ENCODE data around the gene MYH7. TPM values are rescaled to one million over a fixed set of nuclear protein-coding genes. Genes with fewer than 3 reads are reported as not detected.

Gene MYH7
- total and polyA plus RNA-seq, 4 donors: 0.02 to 0.42 (median 0.04) TPM

DNA sequence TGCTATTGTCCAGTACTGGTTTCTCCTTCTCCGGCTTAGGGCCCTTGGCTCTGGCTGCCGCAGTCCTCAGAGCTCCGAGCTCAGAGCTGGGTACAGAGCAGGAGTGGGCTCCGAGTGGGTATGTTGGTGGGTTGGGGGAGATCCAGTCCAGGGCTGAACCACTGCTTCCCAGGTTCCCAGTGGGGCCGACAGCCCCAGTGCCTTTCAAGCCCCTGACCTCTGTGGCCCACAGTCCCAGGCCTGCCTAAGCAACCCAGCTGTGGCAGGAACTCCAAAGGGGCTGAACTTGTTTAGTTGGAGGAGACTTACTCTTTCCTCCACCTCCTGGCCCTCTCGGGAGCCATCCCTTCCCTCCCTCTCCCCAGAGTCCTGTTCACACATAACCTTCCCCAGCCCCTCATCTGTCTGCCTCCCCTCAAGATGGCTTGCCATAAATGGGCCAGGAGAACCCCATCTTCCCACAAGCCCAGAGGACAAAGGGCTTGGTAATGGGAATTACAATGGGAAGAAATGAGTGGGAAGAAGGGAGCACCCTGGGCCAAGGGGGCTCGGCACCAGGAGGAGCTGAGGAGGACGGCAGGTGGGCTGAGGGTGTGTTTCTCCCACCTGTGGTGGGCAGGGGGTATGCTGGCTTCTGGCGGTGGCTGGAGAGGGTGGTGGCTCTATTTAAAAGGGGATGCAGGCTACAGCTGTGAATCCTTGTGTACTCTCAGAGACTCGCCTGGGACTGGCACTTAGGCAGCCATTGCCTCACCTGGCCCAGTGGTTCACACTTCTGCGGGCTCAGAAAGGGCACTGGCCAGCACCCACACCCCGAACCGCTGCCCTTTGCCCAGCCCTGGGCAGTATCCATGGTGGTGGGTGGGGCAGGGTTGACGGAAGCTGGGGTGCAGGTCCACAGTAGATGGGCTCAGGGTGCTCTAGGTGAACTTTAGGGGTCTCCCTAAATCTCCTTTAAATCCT is 23.6 kb downstream of the MYH7 start:
- no peak for DNase-seq (ENCODE audit: low spot score)
- Histone ChIP-seq H3K27ac (ENCODE audit: low read depth in 1 of 2, low read length in 2 of 2) (no peak overlapping the region), H3K36me3 (ENCODE audit: control insufficient read depth in 4 of 4, insufficient read depth in 3 of 4, low read depth in 1 of 4, low read length in 3 of 4) (no peaks in the 10 kb centered on the region), H3K4me1 (ENCODE audit: control insufficient read depth in 4 of 4, insufficient read depth in 4 of 4, low read length in 3 of 4) (no peaks in the 10 kb centered on the region), H3K9ac (ENCODE audit: low read depth in 1 of 2, low read length in 2 of 2) (no peak overlapping the region), H3K27me3 (ENCODE audit: control insufficient read depth in 4 of 4, insufficient read depth in 4 of 4, low read length in 3 of 4) (peaks cover 0 to 5% (median 2%) of the 10 kb centered on the region in 4 donors), H3K9me3 (ENCODE audit: control insufficient read depth in 4 of 4, low read length in 3 of 4) (no peaks in the 10 kb centered on the region), H3K4me3 (ENCODE audit: low read depth in 1 of 3, low read length in 3 of 3) (no peak overlapping the region)
- TF ChIP-seq EGR1 (IDR thresholded peaks at IDR 0.05; ENCODE audit: low read depth in 2 of 2) (no peak), GABPA (IDR thresholded peaks at IDR 0.05 in 1 of 2, conservative IDR thresholded peaks at IDR 0.05 in 1 of 2) (no peak), SP1 (IDR thresholded peaks at IDR 0.05) (no peak), FOXA1 (IDR thresholded peaks at IDR 0.05) (no peak), TAF1 (conservative IDR thresholded peaks at IDR 0.05) (no peak), REST (IDR thresholded peaks at IDR 0.05) (no peak), FOXA2 (IDR thresholded peaks at IDR 0.05) (no peak), JUND (IDR thresholded peaks at IDR 0.05) (no peak), YY1 (IDR thresholded peaks at IDR 0.05) (no peak), RXRA (IDR thresholded peaks at IDR 0.05) (no peak), NR2F2 (IDR thresholded peaks at IDR 0.05) (no peak), RAD21 (IDR thresholded peaks at IDR 0.05) (no peak), HNF4G (IDR thresholded peaks at IDR 0.05) (no peak), HNF4A (conservative IDR thresholded peaks at IDR 0.05) (no peak), MAX (IDR thresholded peaks at IDR 0.05) (no peak)
- TF ChIP-seq, protein P1, sequence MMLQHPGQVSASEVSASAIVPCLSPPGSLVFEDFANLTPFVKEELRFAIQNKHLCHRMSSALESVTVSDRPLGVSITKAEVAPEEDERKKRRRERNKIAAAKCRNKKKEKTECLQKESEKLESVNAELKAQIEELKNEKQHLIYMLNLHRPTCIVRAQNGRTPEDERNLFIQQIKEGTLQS (IDR thresholded peaks at IDR 0.05): no peak
- TF ChIP-seq, protein P2, sequence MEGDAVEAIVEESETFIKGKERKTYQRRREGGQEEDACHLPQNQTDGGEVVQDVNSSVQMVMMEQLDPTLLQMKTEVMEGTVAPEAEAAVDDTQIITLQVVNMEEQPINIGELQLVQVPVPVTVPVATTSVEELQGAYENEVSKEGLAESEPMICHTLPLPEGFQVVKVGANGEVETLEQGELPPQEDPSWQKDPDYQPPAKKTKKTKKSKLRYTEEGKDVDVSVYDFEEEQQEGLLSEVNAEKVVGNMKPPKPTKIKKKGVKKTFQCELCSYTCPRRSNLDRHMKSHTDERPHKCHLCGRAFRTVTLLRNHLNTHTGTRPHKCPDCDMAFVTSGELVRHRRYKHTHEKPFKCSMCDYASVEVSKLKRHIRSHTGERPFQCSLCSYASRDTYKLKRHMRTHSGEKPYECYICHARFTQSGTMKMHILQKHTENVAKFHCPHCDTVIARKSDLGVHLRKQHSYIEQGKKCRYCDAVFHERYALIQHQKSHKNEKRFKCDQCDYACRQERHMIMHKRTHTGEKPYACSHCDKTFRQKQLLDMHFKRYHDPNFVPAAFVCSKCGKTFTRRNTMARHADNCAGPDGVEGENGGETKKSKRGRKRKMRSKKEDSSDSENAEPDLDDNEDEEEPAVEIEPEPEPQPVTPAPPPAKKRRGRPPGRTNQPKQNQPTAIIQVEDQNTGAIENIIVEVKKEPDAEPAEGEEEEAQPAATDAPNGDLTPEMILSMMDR (IDR thresholded peaks at IDR 0.05; ENCODE audit: low read depth, low read length, missing input control): no peak
- TF ChIP-seq, protein P3, sequence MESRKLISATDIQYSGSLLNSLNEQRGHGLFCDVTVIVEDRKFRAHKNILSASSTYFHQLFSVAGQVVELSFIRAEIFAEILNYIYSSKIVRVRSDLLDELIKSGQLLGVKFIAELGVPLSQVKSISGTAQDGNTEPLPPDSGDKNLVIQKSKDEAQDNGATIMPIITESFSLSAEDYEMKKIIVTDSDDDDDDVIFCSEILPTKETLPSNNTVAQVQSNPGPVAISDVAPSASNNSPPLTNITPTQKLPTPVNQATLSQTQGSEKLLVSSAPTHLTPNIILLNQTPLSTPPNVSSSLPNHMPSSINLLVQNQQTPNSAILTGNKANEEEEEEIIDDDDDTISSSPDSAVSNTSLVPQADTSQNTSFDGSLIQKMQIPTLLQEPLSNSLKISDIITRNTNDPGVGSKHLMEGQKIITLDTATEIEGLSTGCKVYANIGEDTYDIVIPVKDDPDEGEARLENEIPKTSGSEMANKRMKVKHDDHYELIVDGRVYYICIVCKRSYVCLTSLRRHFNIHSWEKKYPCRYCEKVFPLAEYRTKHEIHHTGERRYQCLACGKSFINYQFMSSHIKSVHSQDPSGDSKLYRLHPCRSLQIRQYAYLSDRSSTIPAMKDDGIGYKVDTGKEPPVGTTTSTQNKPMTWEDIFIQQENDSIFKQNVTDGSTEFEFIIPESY (IDR thresholded peaks at IDR 0.05): no peak
- WGBS: 80% methylated on average over 14 of the region's 14 CpGs
